GM12865 (cell line): ENCODE data around the gene FSTL3.
"Not testable (repeated sequence)": the region's sequence is repeated elsewhere in the genome, so short reads cannot be mapped to it uniquely, and the experiment has no call there.

Source experiments
- DNase-seq: peaks from one replicate; pipeline ENCODE4 v3.0.0; 2010; ENCODE audit warnings: low read depth
- H3K4me3 ChIP-seq: 2 replicates; pipeline ENCODE4 v1.5.1; 2011; ENCODE audit warnings: mild to moderate bottlenecking, low read depth, low read length, control low read depth
- TF ChIP-seq, protein P1 (sequence below): IDR thresholded peaks from 2 replicates; pipeline ENCODE4 v1.5.1; 2011; ENCODE audit warnings: low read length, control low read depth, low read depth, inconsistent platforms; ENCODE audit not compliant: insufficient read depth; ENCODE audit errors: missing control alignments

Gene FSTL3

DNA sequence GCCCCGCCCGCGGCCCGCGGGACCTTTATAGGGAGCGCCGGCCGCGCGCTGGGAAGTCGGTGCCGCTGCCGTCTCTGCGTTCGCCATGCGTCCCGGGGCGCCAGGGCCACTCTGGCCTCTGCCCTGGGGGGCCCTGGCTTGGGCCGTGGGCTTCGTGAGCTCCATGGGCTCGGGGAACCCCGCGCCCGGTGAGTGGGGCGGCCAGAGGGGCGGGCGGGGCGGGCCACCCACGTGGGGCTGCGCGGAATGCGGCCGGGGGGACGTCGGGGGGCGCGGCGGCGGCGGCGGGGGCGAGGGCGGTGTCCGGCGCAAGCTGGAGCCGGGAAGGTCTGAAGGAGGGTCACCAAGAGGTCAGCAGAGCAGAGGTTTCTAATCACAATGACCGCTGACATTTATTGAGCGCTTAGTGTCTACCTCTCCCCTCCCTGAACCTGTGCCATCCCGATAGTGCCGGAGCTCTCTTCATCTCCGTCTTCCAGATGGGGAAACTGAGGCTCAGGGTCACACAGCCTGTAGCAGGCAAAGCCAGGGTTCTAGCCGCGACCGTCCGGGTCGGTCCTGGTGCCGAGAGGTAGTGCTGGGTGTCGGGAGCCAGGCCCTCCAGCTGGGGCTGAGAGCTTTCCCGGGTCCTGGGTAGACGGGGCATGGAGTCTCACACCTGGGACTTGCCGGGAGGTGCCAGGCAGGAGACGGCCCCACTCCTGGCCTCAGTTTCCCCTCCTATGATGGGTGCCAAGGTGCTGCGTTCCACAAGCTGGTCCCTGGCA is at the start of gene FSTL3:
FSTL3 (plus strand) TSS at position 54 of the 767 bp plus-strand sequence; CDS start at position 86, 32 bp downstream.
- TF ChIP-seq, protein P1, sequence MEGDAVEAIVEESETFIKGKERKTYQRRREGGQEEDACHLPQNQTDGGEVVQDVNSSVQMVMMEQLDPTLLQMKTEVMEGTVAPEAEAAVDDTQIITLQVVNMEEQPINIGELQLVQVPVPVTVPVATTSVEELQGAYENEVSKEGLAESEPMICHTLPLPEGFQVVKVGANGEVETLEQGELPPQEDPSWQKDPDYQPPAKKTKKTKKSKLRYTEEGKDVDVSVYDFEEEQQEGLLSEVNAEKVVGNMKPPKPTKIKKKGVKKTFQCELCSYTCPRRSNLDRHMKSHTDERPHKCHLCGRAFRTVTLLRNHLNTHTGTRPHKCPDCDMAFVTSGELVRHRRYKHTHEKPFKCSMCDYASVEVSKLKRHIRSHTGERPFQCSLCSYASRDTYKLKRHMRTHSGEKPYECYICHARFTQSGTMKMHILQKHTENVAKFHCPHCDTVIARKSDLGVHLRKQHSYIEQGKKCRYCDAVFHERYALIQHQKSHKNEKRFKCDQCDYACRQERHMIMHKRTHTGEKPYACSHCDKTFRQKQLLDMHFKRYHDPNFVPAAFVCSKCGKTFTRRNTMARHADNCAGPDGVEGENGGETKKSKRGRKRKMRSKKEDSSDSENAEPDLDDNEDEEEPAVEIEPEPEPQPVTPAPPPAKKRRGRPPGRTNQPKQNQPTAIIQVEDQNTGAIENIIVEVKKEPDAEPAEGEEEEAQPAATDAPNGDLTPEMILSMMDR = no peak
- DNase-seq = no peak
- H3K4me3 ChIP-seq = no peak within 1 kb of the TSS

DNA sequence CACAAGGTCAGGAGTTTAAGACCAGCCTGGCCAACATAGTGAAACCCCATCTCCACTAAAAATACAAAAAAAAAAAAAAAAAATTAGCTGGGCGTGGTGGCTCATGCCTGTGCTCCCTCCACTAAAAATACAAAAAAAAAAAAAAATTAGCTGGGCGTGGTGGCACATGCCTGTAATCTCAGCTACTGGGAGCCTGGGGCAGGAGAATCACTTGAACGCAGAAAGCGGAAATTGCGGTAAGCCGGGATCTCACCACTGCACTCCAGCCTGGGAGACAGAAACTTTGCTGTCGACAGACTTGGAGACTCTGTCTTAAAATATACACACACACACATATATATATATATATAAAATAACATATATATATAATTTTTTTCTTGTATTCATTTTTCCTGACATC is 49.6 kb upstream of the FSTL3 start:
- DNase-seq, H3K4me3 ChIP-seq: not testable (repeated sequence)

DNA sequence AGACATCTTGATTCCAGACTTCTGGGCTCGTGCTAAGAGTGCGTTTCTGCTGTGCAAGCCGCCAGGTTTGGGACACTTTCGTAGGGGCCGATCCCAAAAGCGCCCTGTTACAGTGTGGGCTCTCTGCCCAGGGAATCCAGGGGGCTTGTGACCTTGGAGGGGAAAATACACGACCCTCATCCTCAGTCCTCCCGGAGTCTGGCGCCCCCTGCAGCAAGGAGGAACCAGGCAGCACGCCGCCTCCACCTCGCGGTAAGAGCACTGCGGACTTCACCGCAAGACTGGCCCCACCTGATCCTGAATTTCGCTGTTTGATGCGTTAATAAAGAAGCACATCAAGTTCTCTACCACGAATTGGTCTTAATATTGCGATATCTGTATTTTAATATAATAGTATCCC is 48.0 kb upstream of the FSTL3 start:
- DNase-seq = no peak
- no peak overlapping the region for H3K4me3 ChIP-seq
- TF ChIP-seq, protein P1 = peak; percentile 12

DNA sequence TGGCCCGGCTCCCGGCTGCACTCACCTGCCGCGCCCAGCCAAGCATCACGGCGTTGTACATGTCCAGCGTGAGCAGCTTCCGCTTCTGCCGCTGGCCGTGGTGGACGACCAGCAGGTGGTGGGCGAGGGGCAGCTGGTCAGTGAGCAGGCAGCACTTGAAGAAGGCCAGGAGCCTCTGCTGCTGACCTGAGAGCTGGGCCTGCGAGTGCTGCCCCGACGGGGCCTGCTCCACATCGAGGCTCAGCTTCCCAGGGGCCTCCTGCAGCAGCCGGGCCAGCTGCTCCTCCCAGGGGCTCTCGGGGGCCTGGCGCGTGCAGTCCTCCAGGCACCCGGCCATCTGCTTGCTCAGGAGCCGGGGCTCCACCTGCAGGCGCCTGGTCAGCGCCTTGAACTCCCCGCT is 46.7 kb upstream of the FSTL3 start:
- H3K4me3 ChIP-seq, DNase-seq: not testable (repeated sequence)

DNA sequence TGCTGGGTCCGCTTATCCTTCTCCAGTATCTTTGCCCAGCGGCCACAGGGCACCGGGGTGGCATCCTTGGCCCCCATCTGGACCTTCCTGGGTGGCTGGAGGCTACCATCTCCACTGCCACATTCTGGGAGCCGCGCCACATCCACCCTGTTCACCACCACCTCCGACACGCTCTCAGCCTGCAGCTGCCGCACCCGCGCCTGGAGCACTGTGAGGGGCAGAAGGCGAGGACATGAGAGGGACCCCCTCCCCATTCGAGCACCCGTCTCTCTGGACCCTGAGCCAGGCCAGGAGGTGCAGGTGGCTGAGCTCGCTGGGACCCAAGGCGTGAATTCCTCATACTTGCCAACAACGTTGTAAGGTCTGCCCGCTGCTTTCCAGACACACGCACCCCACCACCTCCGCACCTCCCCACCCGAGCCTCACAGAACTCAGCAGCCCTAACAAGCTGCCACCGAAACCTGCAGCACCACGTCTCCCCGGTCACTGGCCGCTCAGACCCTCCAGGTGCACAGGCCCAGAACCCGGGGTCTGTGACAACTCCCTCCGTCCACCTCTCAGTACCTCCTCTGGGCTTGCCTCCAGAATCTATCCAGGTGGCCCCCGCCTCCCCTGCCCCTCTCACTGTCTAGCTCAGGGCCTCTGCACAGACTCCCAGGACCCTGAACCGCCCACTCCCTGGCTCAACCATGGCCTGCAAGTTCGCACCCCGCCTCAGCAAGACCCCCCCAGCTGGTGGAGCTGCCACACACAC is 46.1 kb upstream of the FSTL3 start:
- TF ChIP-seq, protein P1 = no peak
- no peak for DNase-seq

DNA sequence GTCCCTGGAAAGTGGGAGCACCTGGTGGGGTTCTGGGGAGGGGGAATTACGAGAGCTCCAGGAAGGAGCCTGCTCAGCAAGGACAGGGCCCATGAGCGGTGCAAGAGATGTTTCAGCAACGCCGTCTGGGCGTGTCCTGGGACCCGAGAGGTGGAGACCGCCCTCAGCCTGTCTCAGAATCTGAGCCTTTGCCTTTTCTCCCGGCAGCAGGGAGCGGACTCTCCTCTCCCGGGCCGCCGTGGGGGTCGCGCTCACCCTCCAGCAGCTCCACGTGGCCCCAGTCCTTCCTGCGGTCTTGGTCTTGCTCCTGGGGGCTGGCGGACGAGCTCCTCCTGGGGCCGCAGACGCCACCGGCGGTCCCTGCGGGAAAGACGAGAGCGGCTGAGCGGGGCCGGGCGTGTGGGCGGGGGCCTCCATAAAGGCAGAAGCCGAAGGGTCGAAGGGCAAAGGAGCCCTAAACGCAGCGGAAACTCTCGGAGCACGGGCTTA is 43.6 kb upstream of the FSTL3 start:
- TF ChIP-seq, protein P1 = no peak
- H3K4me3 ChIP-seq = peak overlapping the region; percentile 99
- peak; percentile 61 for DNase-seq

More for the DNA sequence above, 46.1 kb upstream of the FSTL3 start:
- no peak overlapping the region for H3K4me3 ChIP-seq

DNA sequence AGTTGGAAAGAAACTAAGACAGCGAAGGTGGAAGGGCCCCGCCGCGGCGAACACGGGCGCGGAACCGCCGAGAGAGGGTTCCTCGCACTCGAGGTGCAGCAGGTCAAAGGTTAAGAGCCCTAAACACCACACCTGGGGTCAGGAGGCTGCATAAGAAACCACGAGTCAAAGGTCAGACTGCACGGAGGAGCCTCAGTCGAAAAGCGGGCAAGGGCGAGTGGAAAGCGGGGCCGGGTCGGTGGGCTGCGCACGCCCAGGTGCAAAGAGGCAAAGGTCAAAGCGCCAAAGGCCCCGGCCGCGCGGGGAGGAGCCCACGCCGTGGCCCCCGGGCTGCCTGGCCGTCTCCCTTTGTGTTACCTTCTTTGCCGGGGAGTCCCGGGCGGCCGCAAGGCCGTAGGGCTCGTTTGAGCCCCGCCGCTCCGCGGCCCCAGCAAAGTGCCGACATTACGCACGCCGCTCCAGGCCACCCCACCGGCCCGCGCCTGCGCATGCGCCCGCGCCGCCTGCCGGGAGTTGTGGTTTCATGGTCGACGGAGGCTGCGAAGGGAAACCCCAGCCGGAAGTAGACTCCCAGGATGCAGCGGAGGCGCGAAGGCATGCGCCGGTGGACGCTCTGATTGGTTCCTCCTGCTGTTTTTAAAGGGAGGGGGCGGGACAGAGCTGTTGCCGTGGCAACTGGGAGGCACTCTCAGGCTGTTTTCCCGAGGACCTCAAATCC is 43.0 kb upstream of the FSTL3 start, which contains the start of gene POLRMT:
POLRMT (minus strand) TSS at position 470 of the 718 bp plus-strand sequence; CDS start at position 445, 25 bp downstream.
- peak; percentile 99 for DNase-seq
- TF ChIP-seq, protein P1 = no peak
- peak within 1 kb of the TSS; percentile 99 for H3K4me3 ChIP-seq
